ENCODE data around the gene CYTIP.

Gene CYTIP

GRCh38 chr2:157466764-157467163 lies 22.9 kb upstream of the CYTIP start:
- no peak overlapping the region for H3K4me3 ChIP-seq (ENCODE audit: low read depth, low read length)
- DNase-seq (ENCODE audit: low read depth) = no peak

- no peak for DNase-seq (ENCODE audit: low read depth)
- no peak overlapping the region for H3K4me3 ChIP-seq (ENCODE audit: low read depth, low read length)
Observed at GRCh38 chr2:157465554-157465953, 21.7 kb upstream of the CYTIP start.

GRCh38 chr2:157463002-157463401 lies 19.1 kb upstream of the CYTIP start:
- H3K4me3 ChIP-seq (ENCODE audit: low read depth, low read length) = no peak overlapping the region
- DNase-seq (ENCODE audit: low read depth) = no peak

GRCh38 chr2:157460897-157461296 lies 17.0 kb upstream of the CYTIP start:
- H3K4me3 ChIP-seq (ENCODE audit: low read depth, low read length) = no peak overlapping the region
- no peak for DNase-seq (ENCODE audit: low read depth)

- DNase-seq (ENCODE audit: low read depth) = no peak
- no peak overlapping the region for H3K4me3 ChIP-seq (ENCODE audit: low read depth, low read length)
Observed at GRCh38 chr2:157460384-157460837, 16.5 kb upstream of the CYTIP start.

- DNase-seq (ENCODE audit: low read depth) = no peak
- no peak overlapping the region for H3K4me3 ChIP-seq (ENCODE audit: low read depth, low read length)
Observed at GRCh38 chr2:157459486-157459885, 15.6 kb upstream of the CYTIP start.

GRCh38 chr2:157447741-157448140 lies 3.9 kb upstream of the CYTIP start:
- no peak for DNase-seq (ENCODE audit: low read depth)
- H3K4me3 ChIP-seq (ENCODE audit: low read depth, low read length) = no peak overlapping the region

GRCh38 chr2:157447031-157447430 lies 3.1 kb upstream of the CYTIP start:
- H3K4me3 ChIP-seq (ENCODE audit: low read depth, low read length) = no peak overlapping the region
- no peak for DNase-seq (ENCODE audit: low read depth)

- H3K4me3 ChIP-seq (ENCODE audit: low read depth, low read length) = no peak overlapping the region
- no peak for DNase-seq (ENCODE audit: low read depth)
Observed at GRCh38 chr2:157444641-157445040, 752 bp upstream of the CYTIP start.

GRCh38 chr2:157443090-157443489 lies 799 bp downstream of the CYTIP start:
- no peak for DNase-seq (ENCODE audit: low read depth)
- H3K4me3 ChIP-seq (ENCODE audit: low read depth, low read length) = no peak overlapping the region

- no peak for DNase-seq (ENCODE audit: low read depth)
- H3K4me3 ChIP-seq (ENCODE audit: low read depth, low read length) = no peak overlapping the region
Observed at GRCh38 chr2:157442636-157443035, 1.3 kb downstream of the CYTIP start.

- no peak overlapping the region for H3K4me3 ChIP-seq (ENCODE audit: low read depth, low read length)
- no peak for DNase-seq (ENCODE audit: low read depth)
Observed at GRCh38 chr2:157442191-157442590, 1.7 kb downstream of the CYTIP start.

GRCh38 chr2:157441072-157441454 lies 2.8 kb downstream of the CYTIP start:
- no peak for DNase-seq (ENCODE audit: low read depth)

GRCh38 chr2:157440404-157441071 lies 3.4 kb downstream of the CYTIP start:
- DNase-seq (ENCODE audit: low read depth) = no peak
- no peak overlapping the region for H3K4me3 ChIP-seq (ENCODE audit: low read depth, low read length)

More at GRCh38 chr2:157441072-157441454, 2.8 kb downstream of the CYTIP start:
- H3K4me3 ChIP-seq (ENCODE audit: low read depth, low read length) = no peak overlapping the region

- DNase-seq (ENCODE audit: low read depth) = no peak
- H3K4me3 ChIP-seq (ENCODE audit: low read depth, low read length) = no peak overlapping the region
Observed at GRCh38 chr2:157439824-157440186, 4.1 kb downstream of the CYTIP start.

GRCh38 chr2:157438863-157439823 lies 4.7 kb downstream of the CYTIP start:
- no peak overlapping the region for H3K4me3 ChIP-seq (ENCODE audit: low read depth, low read length)
- DNase-seq (ENCODE audit: low read depth) = no peak

- no peak for DNase-seq (ENCODE audit: low read depth)
- H3K4me3 ChIP-seq (ENCODE audit: low read depth, low read length) = no peak overlapping the region
Observed at GRCh38 chr2:157433394-157433793, 10.5 kb downstream of the CYTIP start.

GRCh38 chr2:157432475-157433106 lies 11.3 kb downstream of the CYTIP start:
- DNase-seq (ENCODE audit: low read depth) = no peak
- no peak overlapping the region for H3K4me3 ChIP-seq (ENCODE audit: low read depth, low read length)

GRCh38 chr2:157431176-157431575 lies 12.7 kb downstream of the CYTIP start:
- no peak overlapping the region for H3K4me3 ChIP-seq (ENCODE audit: low read depth, low read length)
- no peak for DNase-seq (ENCODE audit: low read depth)

GRCh38 chr2:157428500-157429175 lies 15.3 kb downstream of the CYTIP start:
- H3K4me3 ChIP-seq (ENCODE audit: low read depth, low read length) = no peak overlapping the region

More at GRCh38 chr2:157428500-157429175, 15.3 kb downstream of the CYTIP start:
- no peak for DNase-seq (ENCODE audit: low read depth)
